GM19372 (cell line): ENCODE data around the gene CRYGD.
"Not testable (repeated sequence)": the region's sequence is repeated elsewhere in the genome, so short reads cannot be mapped to it uniquely, and the experiment has no call there.

ENCODE experiments used
- ATAC-seq: cut with Tn5 transposase; IDR thresholded peaks from one replicate; pipeline ENCODE4 v1.9.1; 2021; ENCODE audit warnings: mild to moderate bottlenecking, low read depth, moderate library complexity; ENCODE audit not compliant: unreplicated experiment

Gene CRYGD

GRCh38 chr2:208130712-208131110 lies 6.4 kb upstream of the CRYGD start:
- ATAC-seq = no peak

- no peak for ATAC-seq
Measured at GRCh38 chr2:208129744-208130711, 5.7 kb upstream of the CRYGD start, which contains the start of gene CRYGC. Gene CRYGC, minus strand, starts transcription at chr2:208129828. Its CDS starts 36 bp downstream, at chr2:208129792.

- no peak for ATAC-seq
Measured at GRCh38 chr2:208128136-208128535, 3.8 kb upstream of the CRYGD start.

- ATAC-seq = no peak
Measured at GRCh38 chr2:208127090-208127489, 2.8 kb upstream of the CRYGD start.

- no peak for ATAC-seq
Measured at GRCh38 chr2:208125251-208125650, 927 bp upstream of the CRYGD start.

GRCh38 chr2:208122248-208122647 lies 2.1 kb downstream of the CRYGD start:
- ATAC-seq = no peak

GRCh38 chr2:208118918-208119317 lies 5.4 kb downstream of the CRYGD start:
- no peak for ATAC-seq

- not testable (repeated sequence) for ATAC-seq
Measured at GRCh38 chr2:208117390-208117789, 6.9 kb downstream of the CRYGD start.

GRCh38 chr2:208112969-208113368 lies 11.4 kb downstream of the CRYGD start:
- ATAC-seq = no peak

- not testable (repeated sequence) for ATAC-seq
Measured at GRCh38 chr2:208112273-208112745, 12.0 kb downstream of the CRYGD start.

GRCh38 chr2:208103616-208104015 lies 20.7 kb downstream of the CRYGD start:
- no peak for ATAC-seq

GRCh38 chr2:208101716-208102631 lies 22.4 kb downstream of the CRYGD start:
- ATAC-seq = no peak

- ATAC-seq = no peak
Measured at GRCh38 chr2:208099682-208100470, 24.4 kb downstream of the CRYGD start.

GRCh38 chr2:208098701-208099100 lies 25.6 kb downstream of the CRYGD start:
- ATAC-seq = not testable (repeated sequence)

- no peak for ATAC-seq
Measured at GRCh38 chr2:208098267-208098666, 26.1 kb downstream of the CRYGD start.

- ATAC-seq = no peak
Measured at GRCh38 chr2:208097801-208098200, 26.5 kb downstream of the CRYGD start.

GRCh38 chr2:208097313-208097712 lies 27.0 kb downstream of the CRYGD start:
- ATAC-seq = no peak

- ATAC-seq = no peak
Measured at GRCh38 chr2:208096080-208096479, 28.2 kb downstream of the CRYGD start.

- no peak for ATAC-seq
Measured at GRCh38 chr2:208093128-208093527, 31.2 kb downstream of the CRYGD start.
